HepG2 (cell line): ENCODE measurements around the gene VAV2. TPM values are rescaled to one million over a fixed set of nuclear protein-coding genes. Genes with fewer than 3 reads are reported as not detected.

Experiments
- ATAC-seq: fragments of 200-7000 bp; cut with Tn5 transposase; 3 replicates; pipeline ENCODE4 v1.9.1; 2020; ENCODE audit warnings: mild to moderate bottlenecking, moderate library complexity
- BruUV-seq: library from RNA; stranded (reverse); fragments of 400-500 nt; replicated peaks from 2 replicates; lab custom pipeline; 2021; lab: Mats Ljungman, UMichigan
- CTCF ChIA-PET: fragments of 300-600 bp; formaldehyde crosslinking; extraction: SDS; loops from one replicate; lab custom pipeline; 2021; ENCODE audit warnings: low total read pairs, inconsistent platforms, low intra/inter-chr PET ratio; lab: Yijun Ruan, JAX
- POLR2A ChIA-PET: fragments of 350-600 bp; sonication (Branson Sonifier 250); formaldehyde crosslinking; loops from one replicate; lab custom pipeline; 2020; ENCODE audit warnings: antibody characterized with exemption, inconsistent platforms; lab: Yijun Ruan, JAX
- DNase-seq: peaks from one replicate; pipeline ENCODE4 v3.0.0-alpha.2; 2015; ENCODE audit warnings: low spot score
- FAIRE-seq: peaks from 3 replicates; lab custom pipeline; 2011; peaks lifted over from hg19 to GRCh38; lab: Jason Lieb, UNC
- H2AFZ ChIP-seq: one replicate; pipeline ENCODE4 v1.6.1; 2011; ENCODE audit warnings: low read length, inconsistent platforms
- H3K27ac ChIP-seq: fragments of 300-600 bp; 3 replicates; pipeline ENCODE4 v1.8.0; 2011; ENCODE audit warnings: mixed run types, mild to moderate bottlenecking, mixed read lengths, low read length, inconsistent platforms; ENCODE audit not compliant: insufficient read depth; ENCODE audit errors: extremely low read length
- H3K27me3 ChIP-seq, 2 experiments: fragments of 200-600 bp in 1 of 2; 2 replicates in 1 of 2; 3 replicates in 1 of 2; pipeline versions ENCODE4 v1.6.0 to v1.8.0; 2011; ENCODE audit warnings: low read length in 2 of 2, mild to moderate bottlenecking in 2 of 2, moderate library complexity in 2 of 2, inconsistent platforms in 1 of 2; ENCODE audit not compliant: insufficient read depth in 2 of 2, control insufficient read depth in 1 of 2
- H3K36me3 ChIP-seq, 2 experiments: fragments of 200-600 bp in 1 of 2; replicated peaks in 1 of 2; 2 replicates in 1 of 2; 3 replicates in 1 of 2; pipeline versions ENCODE4 v1.5.1 to v1.8.0; 2011; ENCODE audit warnings: low read length in 2 of 2, inconsistent platforms in 1 of 2; ENCODE audit not compliant: insufficient read depth in 2 of 2, control insufficient read depth in 1 of 2
- H3K4me1 ChIP-seq: 2 replicates; pipeline ENCODE4 v1.5.1; 2012; ENCODE audit warnings: low read length, inconsistent platforms; ENCODE audit not compliant: insufficient read depth
- H3K4me2 ChIP-seq: 2 replicates; pipeline ENCODE4 v1.6.0; 2011; ENCODE audit warnings: low read depth, low read length, inconsistent platforms
- H3K4me3 ChIP-seq, 3 experiments: fragments of 200-600 bp in 1 of 3; sonication (generic), shearing (Covaris generic) in 1 of 3; replicated peaks in 1 of 3; 2 replicates each; pipeline ENCODE4 v1.5.1; 2011 to 2016; ENCODE audit warnings: low read length in 3 of 3, inconsistent platforms in 2 of 3, low read depth in 2 of 3, mild to moderate bottlenecking in 2 of 3, control low read depth in 1 of 3, mixed read lengths in 1 of 3; ENCODE audit not compliant: insufficient read depth in 1 of 3
- H3K79me2 ChIP-seq: one replicate; pipeline ENCODE4 v1.6.1; 2011; ENCODE audit warnings: low read length, inconsistent platforms; ENCODE audit not compliant: insufficient read depth
- H3K9ac ChIP-seq: 2 replicates; pipeline ENCODE4 v1.6.0; 2011; ENCODE audit warnings: mild to moderate bottlenecking, low read depth, low read length, inconsistent platforms; ENCODE audit not compliant: insufficient read depth
- H3K9me3 ChIP-seq: 2 replicates; pipeline ENCODE4 v1.5.1; 2012; ENCODE audit warnings: mild to moderate bottlenecking, low read length
- H4K20me1 ChIP-seq: 2 replicates; pipeline ENCODE4 v1.6.0; 2011; ENCODE audit warnings: inconsistent platforms, mild to moderate bottlenecking, low read length, moderate library complexity; ENCODE audit not compliant: insufficient read depth
- LRRFIP1 ChIP-seq: sonication (generic); formaldehyde crosslinking; conservative IDR thresholded peaks from 2 replicates; pipeline ENCODE4 v1.4.0; 2020; ENCODE audit warnings: missing genetic modification reagents
- PCBP1 ChIP-seq: fragments of 200-400 bp; formaldehyde crosslinking; IDR thresholded peaks from 2 replicates; pipeline ENCODE4 v1.6.1; 2017; ENCODE audit warnings: mild to moderate bottlenecking, low read depth, low read length, borderline replicate concordance
- PCBP2 ChIP-seq: fragments of 200-400 bp; formaldehyde crosslinking; optimal IDR thresholded peaks from 2 replicates; pipeline ENCODE3; 2018; ENCODE audit warnings: low read length, low read depth; ENCODE audit not compliant: poor library complexity, severe bottlenecking
- SRSF1 ChIP-seq: fragments of 200-400 bp; formaldehyde crosslinking; optimal IDR thresholded peaks from 2 replicates; pipeline ENCODE3; 2017; ENCODE audit warnings: mild to moderate bottlenecking, low read depth, low read length, moderate library complexity
- U2AF2 ChIP-seq: fragments of 200-400 bp; formaldehyde crosslinking; IDR thresholded peaks from 2 replicates; pipeline ENCODE4 v1.6.1; 2017; ENCODE audit warnings: low read depth, mild to moderate bottlenecking, low read length
- WGBS: methylation state at CpG from one replicate; pipeline ENCODE4 v1.1.6; 2017; ENCODE audit warnings: low lambda C conversion rate; 5-methylcytosine and 5-hydroxymethylcytosine counted together
- in situ Hi-C: cut with HindIII; loops from 2 replicates; pipeline ENCODE4 v1.10.0; 2017; ENCODE audit warnings: low pct_unique_long_range_greater_than_20kb; ENCODE audit not compliant: extremely low pct_ligation_motif_present
- intact Hi-C: fragments of 100-400 bp; cut with micrococcal nuclease; formaldehyde crosslinking; loops from one replicate; pipeline ENCODE4 v1.10.0; 2022; ENCODE audit not compliant: unreplicated experiment
- polyA plus RNA-seq, 8 experiments: library from polyadenylated mRNA; depleted of rRNA in 3 of 8; stranded (reverse) in 7 of 8; unstranded in 1 of 8; fragments of >200 nt; fragmentation: Illumina TruSeq in 4 of 8; extraction: Trizol in 4 of 8; gene quantifications; 2 replicates each; pipeline versions ENCODE4 v1.2.1 to v1.2.3, GENCODE V29; 2011 to 2016; ENCODE audit warnings: low read depth in 4 of 8, missing spikeins in 1 of 8, mixed read lengths in 1 of 8; ENCODE audit not compliant: insufficient read depth in 1 of 8
- total RNA-seq, 5 experiments: library from RNA; depleted of rRNA; stranded (reverse); fragments of >200 nt; fragmentation: Illumina TruSeq; extraction: Trizol; gene quantifications; 2 replicates each; pipeline ENCODE4 v1.2.3, GENCODE V29; 2016; ENCODE audit warnings: low read depth in 1 of 5
- TF ChIP-seq, protein P1 (sequence below): sonication (generic); formaldehyde crosslinking; IDR thresholded peaks from 2 replicates; pipeline ENCODE4 v1.4.0; 2020; ENCODE audit warnings: missing genetic modification reagents, borderline replicate concordance

The VAV2 gene
- total and polyA plus RNA-seq, 2 of the 13 experiments (the other 11 are each of a cell fraction or from before 2014, with no cell fraction given): 22.5 to 22.9 TPM

DNA sequence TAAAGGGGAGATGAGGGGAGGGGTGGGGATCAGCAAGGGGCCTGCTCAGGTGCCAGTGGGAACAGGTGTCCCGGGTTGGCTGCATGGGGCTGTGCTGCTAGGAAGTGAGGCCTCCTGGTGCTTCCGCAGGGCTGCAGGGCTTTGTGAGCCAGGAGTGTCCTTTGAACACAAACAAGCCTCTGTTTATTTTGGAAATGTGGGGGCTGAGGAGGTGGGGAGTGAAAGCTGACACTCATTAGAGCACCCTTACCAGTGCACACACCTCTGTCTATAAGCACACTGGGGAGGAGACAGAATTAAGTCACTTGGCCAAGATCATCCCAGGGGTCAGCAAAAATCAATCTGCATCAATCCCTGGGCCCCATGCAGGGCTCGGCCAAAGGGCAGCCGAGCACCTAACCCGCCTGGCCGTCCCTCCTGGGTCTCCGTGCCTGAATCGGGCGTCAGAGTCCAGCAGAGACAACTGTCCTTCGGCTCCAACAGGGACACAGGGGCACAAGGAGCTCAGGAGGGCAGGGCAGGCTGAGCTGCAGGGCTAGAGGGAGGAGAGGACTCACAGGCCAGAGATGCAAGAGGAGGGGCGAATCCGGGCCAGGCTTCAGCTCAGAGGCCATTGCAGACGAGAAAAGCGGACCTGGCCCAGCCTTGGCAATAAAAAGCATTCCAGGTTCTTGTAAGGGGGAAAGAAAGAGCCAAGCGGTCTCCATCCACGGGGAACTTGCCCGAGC lies 99.8 kb downstream of the VAV2 start (continued):
- TF ChIP-seq LRRFIP1: 0 out of 2 replicates have a peak, but pooled peaks have one; percentile 51
- TF ChIP-seq, protein P1, sequence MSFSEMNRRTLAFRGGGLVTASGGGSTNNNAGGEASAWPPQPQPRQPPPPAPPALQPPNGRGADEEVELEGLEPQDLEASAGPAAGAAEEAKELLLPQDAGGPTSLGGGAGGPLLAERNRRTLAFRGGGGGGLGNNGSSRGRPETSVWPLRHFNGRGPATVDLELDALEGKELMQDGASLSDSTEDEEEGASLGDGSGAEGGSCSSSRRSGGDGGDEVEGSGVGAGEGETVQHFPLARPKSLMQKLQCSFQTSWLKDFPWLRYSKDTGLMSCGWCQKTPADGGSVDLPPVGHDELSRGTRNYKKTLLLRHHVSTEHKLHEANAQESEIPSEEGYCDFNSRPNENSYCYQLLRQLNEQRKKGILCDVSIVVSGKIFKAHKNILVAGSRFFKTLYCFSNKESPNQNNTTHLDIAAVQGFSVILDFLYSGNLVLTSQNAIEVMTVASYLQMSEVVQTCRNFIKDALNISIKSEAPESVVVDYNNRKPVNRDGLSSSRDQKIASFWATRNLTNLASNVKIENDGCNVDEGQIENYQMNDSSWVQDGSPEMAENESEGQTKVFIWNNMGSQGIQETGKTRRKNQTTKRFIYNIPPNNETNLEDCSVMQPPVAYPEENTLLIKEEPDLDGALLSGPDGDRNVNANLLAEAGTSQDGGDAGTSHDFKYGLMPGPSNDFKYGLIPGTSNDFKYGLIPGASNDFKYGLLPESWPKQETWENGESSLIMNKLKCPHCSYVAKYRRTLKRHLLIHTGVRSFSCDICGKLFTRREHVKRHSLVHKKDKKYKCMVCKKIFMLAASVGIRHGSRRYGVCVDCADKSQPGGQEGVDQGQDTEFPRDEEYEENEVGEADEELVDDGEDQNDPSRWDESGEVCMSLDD (CRISPR knock-in tag): peak; percentile 89; the same call in 1 of the 2 replicates
- TF ChIP-seq, all 625 proteins: peak for 408

- H3K79me2 ChIP-seq: peaks cover 49% of the 10 kb centered on the region
- ChIA-PET CTCF (no interaction called here), POLR2A (interaction anchor here (1.0 to 2.4 kb wide), 17 partner anchors 10 to 153 kb away, joined by 3 to 42 read pairs (median 5); partner anchors contain the start of gene SARDH)
- H3K4me3 ChIP-seq: no peak overlapping the region; a peak in 2 of 6 replicates
- no peak overlapping the region; the same call in 1 of the 2 replicates for H3K4me2 ChIP-seq
- DNase-seq (no peak), FAIRE-seq (no peak), ATAC-seq (no peak)
- peak overlapping the region; percentile 96 for H3K27ac ChIP-seq
- H3K9ac ChIP-seq: no peak overlapping the region
- 32% methylated on average over 7 of the region's 7 CpGs for WGBS
- TF ChIP-seq PCBP1: 0 out of 2 replicates have a peak, but pooled peaks have one; percentile 3
- no peak for TF ChIP-seq U2AF2
- TF ChIP-seq PCBP2: peak; percentile 32
- no peak for TF ChIP-seq SRSF1
- H3K36me3 ChIP-seq: peaks cover 2 to 6% of the 10 kb centered on the region in 2 experiments; a peak in 2 of 5 replicates
- no peaks in the 10 kb centered on the region for H3K27me3 ChIP-seq
- in situ Hi-C loops: no loop called here
- intact Hi-C loops: loop anchor here (1.0 to 2.0 kb wide), 2 partner anchors 23 to 87 kb away; no protein-coding TSS in a partner anchor
- H2AFZ ChIP-seq: no peak overlapping the region
- H3K9me3 ChIP-seq: no peaks in the 10 kb centered on the region
- no peaks in the 10 kb centered on the region for H4K20me1 ChIP-seq
- BruUV-seq: no TSS peak
- H3K4me1 ChIP-seq: peaks cover 92% of the 10 kb centered on the region
Measured at GRCh38 chr9:133891741-133892140, 100.4 kb downstream of the VAV2 start.
